ENCODE data around the gene JAKMIP1.
"Not testable (repeated sequence)": the region's sequence is repeated elsewhere in the genome, so short reads cannot be mapped to it uniquely, and the experiment has no call there.

JAKMIP1 gene

GRCh38 chr4:6021831-6022606 is 178.3 kb downstream of the JAKMIP1 start:
- no peak for DNase-seq (ENCODE audit: extremely low read depth in 1 of 2, low read depth in 1 of 2)

- DNase-seq (ENCODE audit: extremely low read depth in 1 of 2, low read depth in 1 of 2): no peak
These were observed 179.7 kb downstream of the JAKMIP1 start for GRCh38 chr4:6020613-6021012.

GRCh38 chr4:6019316-6020263 is 180.8 kb downstream of the JAKMIP1 start:
- no peak for DNase-seq (ENCODE audit: extremely low read depth in 1 of 2, low read depth in 1 of 2)

GRCh38 chr4:6018331-6018730 is 182.0 kb downstream of the JAKMIP1 start, which contains the start of gene C4orf50:
Gene C4orf50 (minus strand): TSS chr4:6018431.
- no peak for DNase-seq (ENCODE audit: extremely low read depth in 1 of 2, low read depth in 1 of 2)

GRCh38 chr4:6017800-6018199 is 182.5 kb downstream of the JAKMIP1 start:
- DNase-seq (ENCODE audit: extremely low read depth in 1 of 2, low read depth in 1 of 2): no peak

GRCh38 chr4:6017030-6017429 is 183.3 kb downstream of the JAKMIP1 start:
- no peak for DNase-seq (ENCODE audit: extremely low read depth in 1 of 2, low read depth in 1 of 2)

GRCh38 chr4:6013564-6013963 is 186.8 kb downstream of the JAKMIP1 start:
- no peak for DNase-seq (ENCODE audit: extremely low read depth in 1 of 2, low read depth in 1 of 2)

GRCh38 chr4:6012200-6012599 is 188.1 kb downstream of the JAKMIP1 start:
- DNase-seq (ENCODE audit: extremely low read depth in 1 of 2, low read depth in 1 of 2): no peak

GRCh38 chr4:6011686-6012085 is 188.7 kb downstream of the JAKMIP1 start:
- DNase-seq (ENCODE audit: extremely low read depth in 1 of 2, low read depth in 1 of 2): no peak

GRCh38 chr4:6011271-6011671 is 189.1 kb downstream of the JAKMIP1 start:
- DNase-seq (ENCODE audit: extremely low read depth in 1 of 2, low read depth in 1 of 2): no peak

- DNase-seq (ENCODE audit: extremely low read depth in 1 of 2, low read depth in 1 of 2): no peak
These were observed 189.6 kb downstream of the JAKMIP1 start for GRCh38 chr4:6010789-6011188.

GRCh38 chr4:6009452-6009851 is 190.9 kb downstream of the JAKMIP1 start:
- no peak for DNase-seq (ENCODE audit: extremely low read depth in 1 of 2, low read depth in 1 of 2)

- no peak for DNase-seq (ENCODE audit: extremely low read depth in 1 of 2, low read depth in 1 of 2)
These were observed 191.5 kb downstream of the JAKMIP1 start for GRCh38 chr4:6008766-6009385.

- no peak for DNase-seq (ENCODE audit: extremely low read depth in 1 of 2, low read depth in 1 of 2)
These were observed 192.2 kb downstream of the JAKMIP1 start for GRCh38 chr4:6008092-6008551.

- DNase-seq (ENCODE audit: extremely low read depth in 1 of 2, low read depth in 1 of 2): no peak
These were observed 195.2 kb downstream of the JAKMIP1 start for GRCh38 chr4:6005175-6005574.

- not testable (repeated sequence) for DNase-seq (ENCODE audit: extremely low read depth in 1 of 2, low read depth in 1 of 2)
These were observed 196.9 kb downstream of the JAKMIP1 start for GRCh38 chr4:6003485-6003884.

- DNase-seq (ENCODE audit: extremely low read depth in 1 of 2, low read depth in 1 of 2): no peak
These were observed 197.4 kb downstream of the JAKMIP1 start for GRCh38 chr4:6002926-6003325.

GRCh38 chr4:6002492-6002833 is 197.9 kb downstream of the JAKMIP1 start:
- DNase-seq (ENCODE audit: extremely low read depth in 1 of 2, low read depth in 1 of 2): no peak

GRCh38 chr4:6001680-6002491 is 198.5 kb downstream of the JAKMIP1 start:
- DNase-seq (ENCODE audit: extremely low read depth in 1 of 2, low read depth in 1 of 2): no peak

GRCh38 chr4:5999830-6000365 is 200.5 kb downstream of the JAKMIP1 start:
- DNase-seq (ENCODE audit: extremely low read depth in 1 of 2, low read depth in 1 of 2): no peak
